GM12878 (cell line): ENCODE results near the gene FBXO42. TPM values are rescaled to one million over a fixed set of nuclear protein-coding genes. Genes with fewer than 3 reads are reported as not detected.
A peak's percentile ranks its signal among the peaks of the same experiment; 100 is the strongest.

Experiments used
- ASH2L ChIP-seq: fragments of 300-600, 200-600 bp; sonication (generic); IDR thresholded peaks from 2 replicates; pipeline ENCODE4 v1.6.1; 2017; ENCODE audit warnings: low read depth, mild to moderate bottlenecking, borderline replicate concordance
- ATF7 ChIP-seq: fragments of 450-650 bp; IDR thresholded peaks from 2 replicates; pipeline ENCODE4 v1.6.1; 2016; ENCODE audit warnings: low read depth, mild to moderate bottlenecking
- CBX3 ChIP-seq: fragments of 200-600 bp; sonication (generic); IDR thresholded peaks from 2 replicates; pipeline ENCODE4 v1.6.1; 2016; ENCODE audit warnings: low read depth, borderline replicate concordance
- CBX5 ChIP-seq: sonication (generic); IDR thresholded peaks from 2 replicates; pipeline ENCODE4 v1.6.1; 2016; ENCODE audit warnings: low read depth, moderate library complexity, mild to moderate bottlenecking, inconsistent platforms
- CEBPB ChIP-seq, 2 experiments: fragments of 150-350 bp in 1 of 2; IDR thresholded peaks; 2 replicates each; pipeline ENCODE4 v1.6.1; 2012 to 2014; ENCODE audit warnings: low read depth in 2 of 2, low read length in 2 of 2, borderline replicate concordance in 1 of 2, inconsistent platforms in 1 of 2
- CHD4 ChIP-seq: fragments of 200-600 bp; sonication (generic); IDR thresholded peaks from 2 replicates; pipeline ENCODE4 v1.6.1; 2016; ENCODE audit warnings: mild to moderate bottlenecking
- CREM ChIP-seq: IDR thresholded peaks from 2 replicates; pipeline ENCODE4 v1.6.1; 2014; ENCODE audit warnings: antibody characterized with exemption, low read depth
- EGR1 ChIP-seq, 2 experiments: IDR thresholded peaks; 1 replicate in 1 of 2; 2 replicates in 1 of 2; pipeline ENCODE4 v1.6.1; 2011 to 2012; ENCODE audit warnings: low read depth in 2 of 2, low read length in 2 of 2, borderline replicate concordance in 1 of 2, mild to moderate bottlenecking in 1 of 2, moderate library complexity in 1 of 2
- FOS ChIP-seq: IDR thresholded peaks from 3 replicates; pipeline ENCODE4 v1.6.1; 2011; ENCODE audit warnings: borderline replicate concordance; ENCODE audit not compliant: insufficient read length; ENCODE audit errors: extremely low read depth
- HDGF ChIP-seq: fragments of 450-650 bp; IDR thresholded peaks from 2 replicates; pipeline ENCODE4 v1.6.1; 2016; ENCODE audit warnings: antibody characterized with exemption
- MTA3 ChIP-seq: IDR thresholded peaks from 2 replicates; pipeline ENCODE4 v1.6.1; 2012; ENCODE audit warnings: low read length, inconsistent platforms, borderline replicate concordance
- NFIC ChIP-seq: IDR thresholded peaks from 2 replicates; pipeline ENCODE4 v1.6.1; 2012; ENCODE audit warnings: low read depth, mild to moderate bottlenecking, inconsistent platforms, low read length, moderate library complexity
- PAX5 ChIP-seq: IDR thresholded peaks from 2 replicates; pipeline ENCODE4 v1.6.1; 2011; ENCODE audit warnings: low read depth, low read length, borderline replicate concordance
- PML ChIP-seq: IDR thresholded peaks from 2 replicates; pipeline ENCODE4 v1.6.1; 2012; ENCODE audit warnings: low read length, inconsistent platforms
- POLR2AphosphoS5 ChIP-seq: IDR thresholded peaks from 2 replicates; pipeline ENCODE4 v1.6.1; 2011; ENCODE audit warnings: mild to moderate bottlenecking, low read length, inconsistent platforms
- SREBF1 ChIP-seq: IDR thresholded peaks from 2 replicates; pipeline ENCODE4 v1.6.1; 2012; ENCODE audit warnings: mild to moderate bottlenecking, low read length
- USF2 ChIP-seq: IDR thresholded peaks from 2 replicates; pipeline ENCODE4 v1.6.1; 2011; ENCODE audit warnings: low read depth, low read length, improper control_type of control experiment, borderline replicate concordance
- ZBTB33 ChIP-seq: fragments of 450-650 bp; IDR thresholded peaks from 2 replicates; pipeline ENCODE4 v1.6.1; 2017; ENCODE audit warnings: mild to moderate bottlenecking
- polyA plus RNA-seq, 11 experiments: library from polyadenylated mRNA; depleted of rRNA in 4 of 11; unstranded in 6 of 11; stranded (reverse) in 5 of 11; fragments of >200 nt; fragmentation: Nextera tagmentation in 4 of 11; fragmentation: Illumina TruSeq in 1 of 11; extraction: Ambion mirVana in 4 of 11; extraction: Trizol in 1 of 11; gene quantifications; 1 replicate in 1 of 11; 2 replicates in 10 of 11; pipeline versions ENCODE4 v1.2.1 to v1.2.3, GENCODE V29; 2011 to 2016; ENCODE audit warnings: inconsistent platforms in 2 of 11, missing spikeins in 2 of 11, low read depth in 1 of 11
- total RNA-seq, 4 experiments: library from RNA; depleted of rRNA in 3 of 4; stranded (reverse); fragments of >200 nt in 3 of 4; fragmentation: Illumina TruSeq in 1 of 4; extraction: Trizol in 1 of 4; gene quantifications; 2 replicates each; pipeline versions ENCODE4 v1.2.1 to v1.2.3, GENCODE V29; 2013 to 2021
- TF ChIP-seq, protein P1 (sequence below): fragments of 150-350 bp; IDR thresholded peaks from 2 replicates; pipeline ENCODE4 v1.6.1; 2014; ENCODE audit warnings: mild to moderate bottlenecking, low read depth, low read length
- TF ChIP-seq, protein P2 (sequence below), 3 experiments: IDR thresholded peaks in 2 of 3; conservative IDR thresholded peaks in 1 of 3; 2 replicates each; pipeline ENCODE4 v1.5.1; 2011; ENCODE audit warnings: low read depth in 3 of 3, low read length in 3 of 3, mild to moderate bottlenecking in 3 of 3, control low read depth in 2 of 3, moderate library complexity in 2 of 3, inconsistent platforms in 1 of 3, mixed read lengths in 1 of 3; ENCODE audit not compliant: control insufficient read depth in 2 of 3, insufficient read depth in 1 of 3; ENCODE audit errors: extremely low read depth in 1 of 3
- TF ChIP-seq, protein P3 (sequence below): fragments of 450-650 bp; IDR thresholded peaks from 2 replicates; pipeline ENCODE4 v1.6.1; 2016; ENCODE audit warnings: mild to moderate bottlenecking

The FBXO42 gene
- total and polyA plus RNA-seq, 10 of the 15 experiments (the other 5 are each of a cell fraction or from before 2014, with no cell fraction given): 6.1 to 23.8 (median 15.2) TPM

DNA sequence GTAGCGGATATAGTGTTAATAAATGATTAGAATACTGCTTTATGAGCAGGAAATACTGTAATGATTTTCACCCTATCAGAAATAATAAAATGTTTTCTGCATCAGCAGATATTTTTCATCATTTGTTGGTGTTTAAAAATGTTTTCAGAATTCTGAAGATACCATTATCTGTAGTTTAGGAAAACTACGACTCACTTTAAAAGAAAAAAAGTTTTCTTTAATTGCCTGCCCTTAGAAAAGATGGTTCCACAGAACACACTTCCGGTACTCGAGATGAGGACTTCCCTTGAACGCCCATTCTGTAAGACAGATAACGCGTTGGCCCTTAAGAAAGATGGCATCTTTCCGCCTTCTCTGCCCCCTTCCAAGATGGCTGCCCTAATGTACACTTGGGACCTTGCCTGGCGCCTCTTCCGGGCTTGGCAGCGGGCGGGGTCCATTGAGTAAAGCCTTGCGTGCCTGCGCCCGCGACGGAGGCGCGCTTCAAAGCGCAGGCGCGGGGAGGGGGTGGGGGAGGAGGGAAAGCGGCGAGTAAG, 14.5 kb upstream of the FBXO42 start, which contains the start of gene SZRD1 (continued):
- TF ChIP-seq USF2 (no peak), MTA3 (no peak), FOS (no peak), ZBTB33 (no peak), EGR1 (IDR thresholded peaks at IDR 0.05; ENCODE audit: borderline replicate concordance in 1 of 2, low read depth in 2 of 2, low read length in 2 of 2) (0 out of 3 replicates have a peak, but pooled peaks of 1 of the 2 experiments have one; percentile 29), POLR2AphosphoS5 (no peak), CBX3 (no peak), HDGF (no peak), PAX5 (no peak), PML (no peak; the same call in 1 of the 2 replicates), ASH2L (no peak), CREM (peak; percentile 76), CHD4 (no peak), SREBF1 (no peak), CEBPB (IDR thresholded peaks at IDR 0.05; ENCODE audit: borderline replicate concordance in 1 of 2, low read depth in 2 of 2, low read length in 2 of 2) (no peak), ATF7 (no peak; the same call in 1 of the 2 replicates), CBX5 (no peak), NFIC (no peak)
- TF ChIP-seq, protein P1, sequence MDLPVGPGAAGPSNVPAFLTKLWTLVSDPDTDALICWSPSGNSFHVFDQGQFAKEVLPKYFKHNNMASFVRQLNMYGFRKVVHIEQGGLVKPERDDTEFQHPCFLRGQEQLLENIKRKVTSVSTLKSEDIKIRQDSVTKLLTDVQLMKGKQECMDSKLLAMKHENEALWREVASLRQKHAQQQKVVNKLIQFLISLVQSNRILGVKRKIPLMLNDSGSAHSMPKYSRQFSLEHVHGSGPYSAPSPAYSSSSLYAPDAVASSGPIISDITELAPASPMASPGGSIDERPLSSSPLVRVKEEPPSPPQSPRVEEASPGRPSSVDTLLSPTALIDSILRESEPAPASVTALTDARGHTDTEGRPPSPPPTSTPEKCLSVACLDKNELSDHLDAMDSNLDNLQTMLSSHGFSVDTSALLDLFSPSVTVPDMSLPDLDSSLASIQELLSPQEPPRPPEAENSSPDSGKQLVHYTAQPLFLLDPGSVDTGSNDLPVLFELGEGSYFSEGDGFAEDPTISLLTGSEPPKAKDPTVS: no peak
- TF ChIP-seq, protein P2, sequence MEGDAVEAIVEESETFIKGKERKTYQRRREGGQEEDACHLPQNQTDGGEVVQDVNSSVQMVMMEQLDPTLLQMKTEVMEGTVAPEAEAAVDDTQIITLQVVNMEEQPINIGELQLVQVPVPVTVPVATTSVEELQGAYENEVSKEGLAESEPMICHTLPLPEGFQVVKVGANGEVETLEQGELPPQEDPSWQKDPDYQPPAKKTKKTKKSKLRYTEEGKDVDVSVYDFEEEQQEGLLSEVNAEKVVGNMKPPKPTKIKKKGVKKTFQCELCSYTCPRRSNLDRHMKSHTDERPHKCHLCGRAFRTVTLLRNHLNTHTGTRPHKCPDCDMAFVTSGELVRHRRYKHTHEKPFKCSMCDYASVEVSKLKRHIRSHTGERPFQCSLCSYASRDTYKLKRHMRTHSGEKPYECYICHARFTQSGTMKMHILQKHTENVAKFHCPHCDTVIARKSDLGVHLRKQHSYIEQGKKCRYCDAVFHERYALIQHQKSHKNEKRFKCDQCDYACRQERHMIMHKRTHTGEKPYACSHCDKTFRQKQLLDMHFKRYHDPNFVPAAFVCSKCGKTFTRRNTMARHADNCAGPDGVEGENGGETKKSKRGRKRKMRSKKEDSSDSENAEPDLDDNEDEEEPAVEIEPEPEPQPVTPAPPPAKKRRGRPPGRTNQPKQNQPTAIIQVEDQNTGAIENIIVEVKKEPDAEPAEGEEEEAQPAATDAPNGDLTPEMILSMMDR (IDR thresholded peaks at IDR 0.05 in 2 of 3, conservative IDR thresholded peaks at IDR 0.05 in 1 of 3; ENCODE audit: control insufficient read depth in 2 of 3, extremely low read depth in 1 of 3, insufficient read depth in 1 of 3, low read depth in 3 of 3, low read length in 3 of 3): no peak
- TF ChIP-seq, protein P3, sequence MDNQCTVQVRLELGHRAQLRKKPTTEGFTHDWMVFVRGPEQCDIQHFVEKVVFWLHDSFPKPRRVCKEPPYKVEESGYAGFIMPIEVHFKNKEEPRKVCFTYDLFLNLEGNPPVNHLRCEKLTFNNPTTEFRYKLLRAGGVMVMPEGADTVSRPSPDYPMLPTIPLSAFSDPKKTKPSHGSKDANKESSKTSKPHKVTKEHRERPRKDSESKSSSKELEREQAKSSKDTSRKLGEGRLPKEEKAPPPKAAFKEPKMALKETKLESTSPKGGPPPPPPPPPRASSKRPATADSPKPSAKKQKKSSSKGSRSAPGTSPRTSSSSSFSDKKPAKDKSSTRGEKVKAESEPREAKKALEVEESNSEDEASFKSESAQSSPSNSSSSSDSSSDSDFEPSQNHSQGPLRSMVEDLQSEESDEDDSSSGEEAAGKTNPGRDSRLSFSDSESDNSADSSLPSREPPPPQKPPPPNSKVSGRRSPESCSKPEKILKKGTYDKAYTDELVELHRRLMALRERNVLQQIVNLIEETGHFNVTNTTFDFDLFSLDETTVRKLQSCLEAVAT: 0 out of 2 replicates have a peak, but pooled peaks have one; percentile 1
